ENCODE measurements around the gene FXN.
"Not testable (repeated sequence)": the region's sequence is repeated elsewhere in the genome, so short reads cannot be mapped to it uniquely, and the experiment has no call there.

Gene FXN

DNA sequence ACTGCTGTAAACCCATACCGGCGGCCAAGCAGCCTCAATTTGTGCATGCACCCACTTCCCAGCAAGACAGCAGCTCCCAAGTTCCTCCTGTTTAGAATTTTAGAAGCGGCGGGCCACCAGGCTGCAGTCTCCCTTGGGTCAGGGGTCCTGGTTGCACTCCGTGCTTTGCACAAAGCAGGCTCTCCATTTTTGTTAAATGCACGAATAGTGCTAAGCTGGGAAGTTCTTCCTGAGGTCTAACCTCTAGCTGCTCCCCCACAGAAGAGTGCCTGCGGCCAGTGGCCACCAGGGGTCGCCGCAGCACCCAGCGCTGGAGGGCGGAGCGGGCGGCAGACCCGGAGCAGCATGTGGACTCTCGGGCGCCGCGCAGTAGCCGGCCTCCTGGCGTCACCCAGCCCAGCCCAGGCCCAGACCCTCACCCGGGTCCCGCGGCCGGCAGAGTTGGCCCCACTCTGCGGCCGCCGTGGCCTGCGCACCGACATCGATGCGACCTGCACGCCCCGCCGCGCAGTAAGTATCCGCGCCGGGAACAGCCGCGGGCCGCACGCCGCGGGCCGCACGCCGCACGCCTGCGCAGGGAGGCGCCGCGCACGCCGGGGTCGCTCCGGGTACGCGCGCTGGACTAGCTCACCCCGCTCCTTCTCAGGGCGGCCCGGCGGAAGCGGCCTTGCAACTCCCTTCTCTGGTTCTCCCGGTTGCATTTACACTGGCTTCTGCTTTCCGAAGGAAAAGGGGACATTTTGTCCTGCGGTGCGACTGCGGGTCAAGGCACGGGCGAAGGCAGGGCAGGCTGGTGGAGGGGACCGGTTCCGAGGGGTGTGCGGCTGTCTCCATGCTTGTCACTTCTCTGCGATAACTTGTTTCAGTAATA is at the start of gene FXN:
TSS of gene FXN (plus strand) at position 315 of the 871 bp plus-strand sequence. CDS start at position 346, 31 bp downstream.
- peak; percentile 75 for DNase-seq

DNA sequence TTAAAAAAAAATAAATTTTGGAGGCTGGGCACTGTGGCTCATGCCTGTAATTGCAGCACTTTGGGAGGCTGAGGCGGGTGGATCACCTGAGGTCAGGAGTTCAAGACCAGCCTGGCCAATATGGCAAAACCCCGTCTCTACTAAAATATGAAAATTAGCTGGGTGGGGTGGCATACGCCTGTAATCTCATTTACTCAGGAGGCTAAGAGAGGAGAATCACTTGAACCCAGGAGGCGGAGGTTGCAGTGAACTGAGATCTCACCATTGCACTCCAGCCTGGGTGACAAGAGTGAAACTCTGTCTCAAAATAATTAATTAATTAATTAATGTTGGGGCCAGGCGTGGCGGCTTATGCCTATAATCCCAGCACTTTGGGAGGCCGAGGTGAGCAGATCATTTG is 48.6 kb upstream of the FXN start:
- not testable (repeated sequence) for DNase-seq

DNA sequence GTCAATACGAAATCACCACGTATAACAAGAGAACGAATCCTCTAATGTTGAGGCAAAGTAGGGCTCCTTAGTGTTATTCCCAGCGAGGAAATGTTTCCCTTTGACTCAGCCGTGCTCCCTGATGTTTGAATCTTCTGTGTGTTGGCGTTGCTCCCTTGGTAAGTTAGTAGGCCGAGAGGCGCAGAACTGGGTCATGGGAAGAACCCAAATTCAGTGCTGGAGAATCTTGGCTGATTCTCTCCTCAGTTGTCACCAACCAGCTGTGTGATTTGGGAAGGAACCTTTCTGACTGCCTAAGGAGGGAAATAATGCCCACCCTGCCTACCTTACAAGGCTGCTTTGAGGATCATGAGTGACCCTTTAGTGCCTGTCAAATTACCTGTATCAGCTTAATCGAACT is 44.1 kb upstream of the FXN start:
- no peak for DNase-seq

DNA sequence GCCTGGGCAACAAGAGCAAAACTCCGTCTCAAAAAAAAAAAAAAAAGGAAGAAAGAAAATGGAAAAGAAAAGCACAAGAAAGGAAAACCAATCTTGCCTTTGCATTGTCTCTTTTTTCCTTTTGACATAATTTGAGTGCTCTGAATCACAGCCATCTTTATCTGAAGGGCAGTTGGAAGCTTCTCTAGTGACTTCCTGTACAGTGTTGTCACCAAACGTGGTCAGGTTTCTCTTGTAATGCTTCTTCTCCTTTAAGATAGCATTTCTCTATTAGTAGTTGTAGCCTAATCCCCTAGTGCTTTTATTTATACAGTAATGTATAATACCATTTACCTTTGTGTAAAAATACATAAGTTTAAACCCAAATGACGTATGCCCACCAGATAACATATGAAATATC is 39.8 kb upstream of the FXN start:
- DNase-seq: no peak

DNA sequence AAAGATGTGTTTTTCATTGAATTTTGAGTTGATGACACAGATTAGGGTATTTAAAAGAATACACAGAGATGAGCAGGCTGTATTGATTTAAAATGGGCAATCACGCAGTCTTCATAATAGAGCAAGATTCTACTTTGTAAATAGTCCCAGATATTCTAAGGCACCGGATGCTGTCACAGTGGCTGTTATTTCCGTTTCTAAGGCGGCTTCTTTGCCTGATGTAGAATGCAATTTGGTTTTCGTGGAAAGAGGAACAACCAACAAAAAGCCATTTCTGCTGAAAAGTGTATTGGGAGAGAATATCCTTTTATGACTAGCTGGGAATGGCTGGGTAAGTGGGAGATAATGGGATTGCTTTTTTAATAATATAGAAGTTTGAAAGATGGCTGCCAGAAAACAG is 39.1 kb upstream of the FXN start:
- no peak for DNase-seq

DNA sequence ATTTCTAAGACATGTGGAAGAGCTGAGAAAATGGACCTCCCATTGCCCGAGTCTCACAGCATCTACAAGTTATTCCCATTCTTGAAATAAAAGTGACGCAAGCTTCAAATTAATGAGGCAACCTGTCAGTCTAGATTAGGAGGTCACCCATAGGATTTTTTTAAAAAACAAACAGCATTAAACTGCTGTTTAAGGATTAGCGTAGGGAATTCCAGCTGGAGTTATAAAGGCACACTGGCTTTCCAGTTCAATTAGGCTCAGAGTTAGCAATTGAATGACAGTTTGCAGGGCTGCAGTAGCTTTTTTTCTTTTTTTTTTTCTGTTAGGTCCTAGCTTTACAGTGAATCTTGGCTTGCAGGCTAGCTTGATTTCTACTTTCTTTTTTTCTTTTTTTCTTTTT is 37.9 kb upstream of the FXN start:
- no peak for DNase-seq

DNA sequence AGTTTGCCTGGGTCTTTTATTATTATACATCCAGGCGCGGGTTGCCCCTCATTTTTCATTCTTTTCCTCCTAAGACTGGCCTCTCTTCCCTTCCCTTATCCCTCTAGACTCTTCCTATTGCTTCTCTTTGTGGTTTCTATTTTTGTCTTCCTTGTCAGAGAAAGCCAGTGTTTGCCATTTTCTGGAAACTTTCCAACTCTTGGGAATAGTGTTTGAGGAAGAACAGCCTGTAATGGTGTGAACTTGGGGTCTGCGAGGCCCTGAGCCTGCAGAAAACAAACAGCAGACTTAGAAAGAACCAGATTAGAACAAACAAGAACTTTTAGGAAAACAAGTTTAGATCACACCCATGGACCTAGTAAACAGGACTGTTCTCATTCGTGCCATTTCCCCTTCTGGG is 37.2 kb upstream of the FXN start:
- no peak for DNase-seq

DNA sequence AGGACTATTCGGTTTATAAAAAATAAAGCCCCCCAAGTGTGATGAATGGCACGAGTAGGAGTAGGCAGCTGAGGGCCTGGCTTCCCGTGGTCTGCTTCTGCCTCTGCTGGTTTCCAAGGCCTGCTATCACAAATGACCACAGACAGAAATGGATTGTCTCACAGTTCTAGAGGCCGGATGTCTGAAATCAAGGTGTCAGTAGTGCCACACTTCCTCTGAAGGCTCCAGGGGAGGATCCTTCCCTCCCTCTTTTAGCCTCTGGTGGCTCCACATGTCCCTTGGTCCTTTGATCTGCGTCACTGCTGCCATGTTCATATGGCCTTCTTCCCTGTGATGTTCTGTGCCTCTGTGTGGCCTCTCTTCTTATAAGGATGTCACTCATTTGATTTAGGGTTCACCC is 36.7 kb upstream of the FXN start:
- no peak for DNase-seq

DNA sequence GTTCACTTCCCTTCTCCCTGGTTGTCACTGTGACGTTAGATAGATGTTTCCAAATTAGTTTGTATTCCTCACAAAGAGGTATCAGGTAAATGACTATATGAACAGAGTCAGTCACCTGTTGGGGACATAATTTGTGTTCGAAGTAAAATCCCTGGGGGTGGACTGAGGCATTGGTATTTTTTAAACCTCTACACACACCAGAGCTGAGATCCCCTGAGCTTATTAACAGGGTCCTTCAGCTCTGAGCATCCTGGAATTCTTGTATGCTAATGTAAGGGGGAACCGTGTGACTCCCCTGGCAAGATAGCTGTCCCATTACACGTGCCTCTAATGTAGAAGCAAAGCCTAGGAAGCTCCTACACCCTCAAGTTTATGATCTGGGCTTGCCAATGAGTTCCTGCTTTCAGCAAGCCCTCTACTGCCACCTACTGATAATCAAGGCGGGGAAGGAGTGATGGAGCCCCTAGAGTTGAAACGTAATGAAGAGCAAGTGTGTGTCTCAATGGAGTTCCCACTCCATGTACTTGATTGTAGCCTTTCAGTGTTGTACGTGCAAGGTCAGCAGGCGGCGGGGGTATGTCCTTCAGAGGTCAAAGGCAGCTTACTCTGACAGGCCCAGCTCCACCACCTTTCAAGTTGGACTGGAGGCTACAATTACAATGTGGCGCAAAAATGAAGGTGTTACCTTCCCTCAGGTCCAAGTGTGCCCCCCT is 36.0 kb upstream of the FXN start:
- peak; percentile 49 for DNase-seq

DNA sequence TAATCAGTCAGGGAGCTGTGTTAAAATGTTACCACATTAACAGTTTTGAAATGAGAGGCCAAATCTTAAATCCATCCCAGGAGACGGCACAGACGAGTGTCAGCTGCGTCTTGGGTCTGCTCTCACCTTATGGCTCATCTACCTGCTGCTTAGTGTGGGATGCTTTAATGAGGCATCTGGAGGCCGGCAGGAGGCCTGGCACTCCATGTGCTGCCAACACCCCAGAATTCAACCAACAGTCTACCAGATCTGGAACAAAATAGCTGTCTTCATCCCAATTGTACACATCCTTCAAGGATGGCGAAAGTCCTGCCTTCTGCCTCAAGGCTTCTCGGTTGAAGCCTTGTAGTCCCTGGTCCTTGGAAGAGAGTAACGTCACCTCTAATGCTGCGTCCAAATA is 33.6 kb upstream of the FXN start:
- DNase-seq: no peak

DNA sequence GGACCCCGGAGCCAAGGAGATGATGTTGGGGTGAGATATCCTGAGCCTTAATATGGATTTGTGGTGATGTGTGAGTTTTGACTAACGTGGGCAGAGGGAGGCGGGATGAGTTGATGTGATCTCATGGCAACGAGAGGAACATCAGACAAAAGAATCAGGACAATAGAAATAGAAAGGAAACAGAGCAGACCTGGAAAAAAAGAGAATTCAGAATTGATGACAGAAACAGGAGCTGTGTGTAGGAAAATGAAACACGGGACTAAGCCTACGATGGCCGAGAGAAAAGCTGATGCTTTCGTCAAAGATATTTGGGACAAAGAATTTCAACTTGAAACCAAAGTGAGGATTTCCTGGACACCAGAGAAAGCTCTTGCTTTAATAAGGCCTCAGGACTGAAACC is 32.5 kb upstream of the FXN start:
- DNase-seq: no peak

DNA sequence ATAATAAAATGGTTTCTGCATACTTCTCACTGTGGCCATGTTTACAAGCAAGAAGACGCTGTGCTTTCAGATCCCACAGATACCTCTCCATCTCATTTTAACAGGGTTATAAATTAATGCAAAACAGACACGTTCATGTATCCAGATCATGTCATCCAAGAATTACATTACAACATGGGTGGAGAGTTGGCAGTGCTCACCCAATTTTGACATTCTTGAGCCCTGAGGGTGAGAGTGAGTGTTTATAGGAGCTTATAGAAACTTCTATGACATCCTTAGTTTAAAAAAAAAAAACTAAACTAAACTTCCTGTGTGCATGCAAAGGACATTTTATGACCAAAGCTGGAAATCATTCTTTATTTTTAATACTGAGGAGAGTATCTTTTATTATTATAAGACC is 30.7 kb upstream of the FXN start:
- no peak for DNase-seq

DNA sequence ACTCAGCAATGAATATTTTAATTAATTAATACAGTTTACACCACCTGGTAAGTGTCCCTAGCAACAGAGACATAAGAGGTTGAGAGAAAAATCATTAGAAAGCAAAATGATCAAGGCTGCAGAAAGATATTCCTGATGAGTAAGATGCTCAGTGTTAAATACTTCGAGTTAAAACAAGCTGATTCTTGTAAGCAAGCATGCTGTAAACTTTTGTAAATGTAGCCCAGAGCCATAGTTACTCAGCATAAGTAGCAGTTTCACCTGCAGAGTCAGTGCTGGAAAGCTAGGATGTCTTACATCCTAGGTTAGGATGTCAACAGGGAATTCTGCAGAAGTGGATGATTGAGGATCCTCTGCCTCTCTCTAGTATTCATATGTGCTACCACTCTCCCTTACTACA is 25.8 kb upstream of the FXN start:
- DNase-seq: no peak

DNA sequence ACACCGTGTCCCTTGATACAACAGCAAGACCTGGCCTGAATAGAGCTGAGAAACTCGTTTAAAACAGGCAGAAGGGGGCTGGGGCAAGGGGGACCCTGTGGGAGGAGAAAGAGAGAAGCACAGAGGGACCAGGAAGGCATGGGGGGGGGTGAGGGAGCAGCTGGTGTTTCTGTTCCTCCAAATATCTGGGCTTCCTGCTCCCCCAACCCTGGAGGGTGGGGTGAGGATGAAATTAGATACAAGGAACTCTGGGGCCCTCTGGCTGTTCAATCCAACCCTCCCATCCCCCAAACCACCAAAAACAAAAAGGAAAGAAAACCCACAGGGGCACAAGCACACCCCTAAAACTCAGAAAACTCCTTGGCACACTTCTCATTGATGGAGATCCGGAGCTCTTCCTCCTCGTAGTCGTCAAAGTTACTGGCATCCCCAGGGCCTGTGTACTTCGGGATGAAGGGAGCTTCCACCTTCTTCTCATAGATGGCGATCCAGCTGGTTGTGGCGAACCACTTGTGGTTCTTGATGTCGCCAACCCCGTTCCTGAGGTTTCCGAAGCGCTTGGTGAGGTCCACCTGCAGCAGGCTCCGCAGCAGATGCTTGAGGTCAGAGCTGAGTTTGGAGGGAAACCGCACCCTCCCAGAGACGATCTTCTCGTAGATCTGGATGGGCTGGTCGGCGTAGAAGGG is 22.7 kb upstream of the FXN start:
- DNase-seq: no peak

DNA sequence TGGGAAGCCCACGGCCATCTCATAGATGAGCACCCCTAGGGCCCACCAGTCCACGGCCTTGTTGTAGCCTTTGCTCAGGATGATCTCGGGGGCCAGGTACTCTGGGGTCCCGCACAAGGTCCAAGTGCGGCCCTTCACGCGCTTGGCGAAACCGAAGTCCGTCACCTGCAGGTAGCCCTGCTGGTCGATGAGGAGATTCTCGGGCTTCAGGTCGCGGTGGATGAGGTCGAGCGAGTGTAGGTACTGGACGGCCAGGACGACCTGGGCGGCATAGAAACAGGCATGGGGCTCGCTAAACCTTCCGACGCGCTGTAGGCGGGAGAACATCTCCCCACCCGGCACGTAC is 22.2 kb upstream of the FXN start:
- no peak for DNase-seq

DNA sequence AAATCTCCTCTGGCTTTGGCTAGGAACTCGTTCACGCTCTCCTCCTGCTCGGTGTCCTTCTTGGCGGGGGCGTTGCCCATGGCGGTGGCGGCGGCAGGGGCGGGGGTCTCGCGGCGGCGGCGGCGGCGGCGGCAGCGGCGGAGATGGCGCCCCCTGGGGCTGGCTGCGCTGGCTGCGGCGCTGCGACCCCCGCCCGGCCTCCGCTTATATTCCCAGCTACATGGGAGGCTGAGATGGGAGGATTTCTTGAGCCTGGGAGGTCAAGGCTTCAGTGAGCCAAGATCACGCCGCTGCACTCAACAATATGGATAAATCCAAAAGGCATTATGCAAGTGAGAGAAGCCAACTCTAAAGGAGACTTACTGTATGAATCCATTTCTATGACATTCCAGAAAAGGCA is 21.5 kb upstream of the FXN start, which contains the start of gene PRKACG:
TSS of gene PRKACG (minus strand) at position 101 of the 400 bp plus-strand sequence. CDS start at position 80, 21 bp downstream.
- DNase-seq: no peak

DNA sequence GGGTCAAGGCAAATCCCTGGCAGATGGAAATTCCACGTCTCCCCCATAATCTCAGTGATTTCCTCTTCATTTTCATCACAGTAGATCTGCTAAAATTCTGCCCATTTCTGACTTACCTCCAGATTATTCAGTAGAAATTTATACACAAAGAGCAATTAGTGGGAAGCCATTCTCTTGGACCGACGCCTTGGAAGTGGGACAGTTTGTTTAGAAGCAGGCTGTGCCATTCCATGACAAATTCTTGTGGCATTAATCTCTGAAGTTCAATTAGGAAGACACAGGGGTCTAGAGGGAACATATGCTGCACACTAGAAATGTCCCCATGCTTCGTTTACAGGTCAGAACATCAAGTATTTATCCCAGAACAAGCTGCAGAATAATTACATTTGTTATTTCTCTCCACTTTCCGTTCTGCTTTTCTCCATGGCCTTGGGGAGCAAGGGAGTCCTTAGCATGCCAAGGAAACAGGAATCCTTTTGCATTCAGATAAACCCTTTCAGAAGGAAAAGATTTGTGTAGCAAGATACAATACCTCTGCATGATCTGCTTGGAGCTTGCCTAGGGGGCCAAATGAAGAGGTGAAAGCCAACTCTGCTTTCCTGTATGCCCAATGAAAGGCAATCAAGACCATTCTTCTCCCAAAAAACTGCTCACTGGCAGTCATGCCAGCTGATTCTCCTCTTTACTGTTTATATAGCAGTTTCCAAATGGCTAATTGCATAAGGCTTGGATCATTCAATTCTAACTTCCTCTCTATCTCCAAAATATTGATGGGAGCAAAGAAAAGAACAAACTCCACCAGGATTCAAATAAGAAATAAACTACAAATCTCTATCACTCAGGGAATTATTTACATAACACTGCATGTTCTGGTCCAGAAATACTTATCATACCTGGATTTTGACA is 19.1 kb upstream of the FXN start:
- no peak for DNase-seq

DNA sequence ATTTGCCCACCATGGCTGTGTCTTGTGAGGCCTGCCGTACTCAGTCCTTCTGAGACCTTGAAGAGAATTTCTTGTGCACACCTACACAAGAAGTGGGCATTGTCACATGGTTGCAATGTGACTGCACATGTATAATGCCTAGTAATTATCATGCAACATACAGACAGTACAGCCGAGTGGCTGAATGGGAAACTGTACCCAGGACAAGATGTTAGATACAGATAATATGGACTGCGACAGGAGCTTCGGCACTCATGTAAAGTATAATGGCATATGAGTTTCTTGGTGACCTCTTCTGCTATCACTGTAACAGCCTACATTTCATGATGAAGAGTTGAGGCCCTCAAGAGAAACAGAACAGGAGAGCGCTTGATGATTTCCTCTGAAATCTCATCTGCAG is 16.8 kb upstream of the FXN start:
- DNase-seq: no peak

DNA sequence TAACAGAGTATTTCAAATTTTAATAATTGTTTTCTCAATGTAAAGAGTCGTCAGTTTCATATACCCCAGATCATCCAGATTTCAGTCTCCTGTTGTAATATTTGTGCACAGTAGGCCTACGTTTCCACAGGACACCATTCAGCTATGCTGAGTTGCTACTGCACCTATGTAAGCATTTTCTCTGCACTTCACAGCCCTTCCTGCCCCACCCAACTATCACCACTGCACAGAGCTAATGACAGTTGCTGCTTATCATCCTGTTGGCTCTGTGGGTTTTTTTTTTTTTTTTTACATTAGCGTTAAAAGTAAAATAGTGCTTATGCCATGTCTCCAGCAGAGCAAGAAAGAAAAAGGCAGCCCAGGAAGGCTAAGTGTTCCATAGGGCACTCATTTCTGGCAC is 15.7 kb upstream of the FXN start:
- DNase-seq: peak; percentile 19

DNA sequence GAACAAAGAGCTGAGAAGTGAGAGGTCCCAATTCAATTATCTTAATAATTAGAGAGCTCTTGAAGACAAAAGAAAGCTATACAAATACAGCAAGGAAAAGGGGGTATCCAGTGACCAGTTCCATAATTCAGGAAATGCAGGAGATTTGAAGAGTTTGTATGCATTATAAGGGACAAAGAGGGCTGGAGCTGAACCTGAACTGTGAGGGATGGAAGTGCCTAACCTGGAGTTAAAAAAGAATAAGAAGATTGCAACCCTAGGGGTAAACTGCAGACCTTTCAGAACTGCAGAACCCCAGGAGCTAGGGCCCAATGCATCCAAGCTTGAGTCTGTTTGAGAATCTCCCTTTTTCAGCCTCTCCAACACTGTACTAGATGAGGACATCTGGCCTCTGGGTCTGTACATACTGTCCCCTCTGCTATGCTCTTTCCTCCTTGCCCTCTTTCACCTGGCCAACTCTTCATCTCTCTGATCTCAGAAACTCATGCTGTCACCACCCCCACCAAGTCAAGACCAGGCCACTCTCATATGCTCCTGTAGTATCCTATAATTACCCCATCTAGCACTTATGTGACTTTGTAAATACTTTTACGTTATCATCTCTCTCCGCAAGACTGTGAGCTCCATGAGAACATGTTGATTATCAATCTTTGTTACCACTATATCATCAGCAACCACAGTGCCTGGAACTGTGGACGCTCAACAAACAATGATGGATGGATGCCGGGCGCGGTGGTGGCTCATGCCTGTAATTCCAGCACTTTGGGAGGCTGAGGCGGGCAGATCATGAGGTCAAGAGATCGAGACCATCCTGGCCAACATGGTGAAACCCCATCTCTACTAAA is 15.0 kb upstream of the FXN start:
- no peak for DNase-seq

DNA sequence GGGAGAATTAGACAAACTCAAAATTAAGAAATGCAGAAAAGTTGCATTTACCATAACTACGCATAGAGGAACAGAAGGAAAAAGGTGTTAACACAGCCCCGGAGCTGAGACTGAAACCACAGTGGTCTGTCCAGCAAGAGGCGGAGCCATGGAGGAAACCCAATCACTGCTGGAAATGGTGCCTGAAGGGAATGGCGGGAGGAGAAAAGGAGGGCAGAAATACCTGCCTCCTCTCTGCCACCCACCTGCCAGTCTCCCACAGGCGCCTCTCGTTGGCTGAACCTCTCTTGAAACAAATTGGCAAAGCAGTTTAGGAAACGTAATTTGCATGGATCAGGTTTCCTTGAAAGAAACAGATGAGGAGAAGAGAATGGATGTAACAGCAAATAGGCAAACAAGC is 11.9 kb upstream of the FXN start:
- no peak for DNase-seq

All from activated CD4-positive, alpha-beta T cell treated with anti-CD3 and anti-CD28 coated beads, Interleukin-2, amount 50 U/mL, for 1 hour (primary cell).